ENCODE results near the gene LYPD1.

LYPD1 gene

GRCh38 chr2:132627536-132627935 is 42.5 kb downstream of the LYPD1 start:
- no peak for DNase-seq

- DNase-seq, result no peak
These were observed 46.7 kb downstream of the LYPD1 start for GRCh38 chr2:132623096-132623839.

- DNase-seq, result no peak
These were observed 48.7 kb downstream of the LYPD1 start for GRCh38 chr2:132621131-132621875.

GRCh38 chr2:132620115-132620514 is 49.9 kb downstream of the LYPD1 start:
- DNase-seq, result no peak

GRCh38 chr2:132618734-132619133 is 51.3 kb downstream of the LYPD1 start:
- no peak for DNase-seq

- no peak for DNase-seq
These were observed 52.0 kb downstream of the LYPD1 start for GRCh38 chr2:132617989-132618388.

GRCh38 chr2:132615329-132616085 is 54.5 kb downstream of the LYPD1 start:
- DNase-seq, result no peak

GRCh38 chr2:132611719-132612118 is 58.3 kb downstream of the LYPD1 start:
- no peak for DNase-seq

GRCh38 chr2:132609101-132609890 is 60.7 kb downstream of the LYPD1 start:
- no peak for DNase-seq

- no peak for DNase-seq
These were observed 61.7 kb downstream of the LYPD1 start for GRCh38 chr2:132608311-132608710.

GRCh38 chr2:132607426-132608090 is 62.4 kb downstream of the LYPD1 start:
- no peak for DNase-seq

GRCh38 chr2:132606649-132607048 is 63.4 kb downstream of the LYPD1 start:
- DNase-seq, result no peak

GRCh38 chr2:132605236-132606180 is 64.5 kb downstream of the LYPD1 start:
- no peak for DNase-seq

- no peak for DNase-seq
These were observed 65.4 kb downstream of the LYPD1 start for GRCh38 chr2:132604561-132604960.

- no peak for DNase-seq
These were observed 70.4 kb downstream of the LYPD1 start for GRCh38 chr2:132599556-132599955.

GRCh38 chr2:132598536-132598935 is 71.5 kb downstream of the LYPD1 start:
- DNase-seq, result no peak

- DNase-seq, result no peak
These were observed 72.2 kb downstream of the LYPD1 start for GRCh38 chr2:132597831-132598230.

GRCh38 chr2:132597166-132597565 is 72.8 kb downstream of the LYPD1 start:
- DNase-seq, result no peak

GRCh38 chr2:132595693-132596092 is 74.3 kb downstream of the LYPD1 start:
- DNase-seq, result no peak

GRCh38 chr2:132595186-132595585 is 74.8 kb downstream of the LYPD1 start:
- no peak for DNase-seq
